Neuronal stem cell (in vitro differentiated cells): Measurements from ENCODE around the gene VMP1.

Experiments used
- DNase-seq: peaks from one replicate; pipeline ENCODE4 v3.0.0-alpha.2; 2013; ENCODE audit warnings: low spot score
- H2AFZ ChIP-seq: one replicate; pipeline ENCODE4 v1.6.1; 2013; ENCODE audit warnings: mild to moderate bottlenecking, low read length, inconsistent platforms
- H2AK5ac ChIP-seq: 2 replicates; pipeline ENCODE4 v1.6.1; 2013; ENCODE audit warnings: low read depth, mild to moderate bottlenecking, inconsistent platforms, low read length, moderate library complexity, mixed read lengths
- H2BK120ac ChIP-seq: 2 replicates; pipeline ENCODE4 v1.6.1; 2013; ENCODE audit warnings: low read depth, mild to moderate bottlenecking, inconsistent platforms, low read length, moderate library complexity, mixed read lengths
- H2BK12ac ChIP-seq: one replicate; pipeline ENCODE4 v1.6.1; 2013; ENCODE audit warnings: low read length, inconsistent platforms
- H2BK15ac ChIP-seq: 2 replicates; pipeline ENCODE4 v1.6.1; 2013; ENCODE audit warnings: mild to moderate bottlenecking, low read length, inconsistent platforms, mixed read lengths
- H2BK5ac ChIP-seq: one replicate; pipeline ENCODE4 v1.6.1; 2013; ENCODE audit warnings: inconsistent platforms, mild to moderate bottlenecking, low read length, moderate library complexity
- H3K14ac ChIP-seq: one replicate; pipeline ENCODE4 v1.6.1; 2013; ENCODE audit warnings: low read length, inconsistent platforms
- H3K18ac ChIP-seq: 2 replicates; pipeline ENCODE4 v1.6.1; 2013; ENCODE audit warnings: low read length, inconsistent platforms
- H3K23ac ChIP-seq: 2 replicates; pipeline ENCODE4 v1.6.1; 2013; ENCODE audit warnings: low read depth, mild to moderate bottlenecking, mixed read lengths, low read length, inconsistent platforms; ENCODE audit not compliant: poor library complexity
- H3K27ac ChIP-seq: replicated peaks from 3 replicates; pipeline ENCODE4 v1.5.1; 2013; ENCODE audit warnings: low read length, inconsistent platforms
- H3K27me3 ChIP-seq, 3 experiments: 2 replicates each; pipeline ENCODE4 v1.6.1; 2013; ENCODE audit warnings: low read length in 3 of 3, mild to moderate bottlenecking in 2 of 3, inconsistent platforms in 1 of 3, low read depth in 1 of 3, mixed read lengths in 1 of 3, moderate library complexity in 1 of 3; ENCODE audit not compliant: control insufficient read depth in 3 of 3, insufficient read depth in 3 of 3
- H3K36me3 ChIP-seq, 2 donors: replicated peaks in 1 of 2; 2 replicates each; pipeline ENCODE4 v1.6.1; 2013; ENCODE audit warnings: low read length in 2 of 2; ENCODE audit not compliant: control insufficient read depth in 2 of 2, insufficient read depth in 2 of 2
- H3K4ac ChIP-seq: 2 replicates; pipeline ENCODE4 v1.6.1; 2013; ENCODE audit warnings: inconsistent platforms, mild to moderate bottlenecking, low read length, moderate library complexity
- H3K4me1 ChIP-seq, 2 donors: 1 replicate in 1 of 2; 2 replicates in 1 of 2; pipeline ENCODE4 v1.6.1; 2013; ENCODE audit warnings: low read length in 2 of 2, low read depth in 1 of 2; ENCODE audit not compliant: control insufficient read depth in 2 of 2, insufficient read depth in 1 of 2
- H3K4me2 ChIP-seq: one replicate; pipeline ENCODE4 v1.6.1; 2013; ENCODE audit warnings: mild to moderate bottlenecking, low read length, inconsistent platforms; ENCODE audit not compliant: insufficient read depth, poor library complexity, severe bottlenecking
- H3K4me3 ChIP-seq, 2 donors: 2 replicates each; pipeline ENCODE4 v1.5.1; 2013; ENCODE audit warnings: low read length in 2 of 2, mild to moderate bottlenecking in 2 of 2, inconsistent platforms in 1 of 2, moderate library complexity in 1 of 2
- H3K79me1 ChIP-seq: one replicate; pipeline ENCODE4 v1.6.1; 2013; ENCODE audit warnings: low read depth, mild to moderate bottlenecking, inconsistent platforms, low read length, moderate library complexity
- H3K9ac ChIP-seq: one replicate; pipeline ENCODE4 v1.6.1; 2013; ENCODE audit warnings: mild to moderate bottlenecking, low read depth, low read length, inconsistent platforms; ENCODE audit not compliant: poor library complexity
- H3K9me3 ChIP-seq, 2 donors: replicated peaks in 1 of 2; 2 replicates each; pipeline versions ENCODE3 to v1.6.1; 2013; ENCODE audit warnings: low read length in 2 of 2, mild to moderate bottlenecking in 2 of 2, inconsistent platforms in 1 of 2, low read depth in 1 of 2, mixed read lengths in 1 of 2, moderate library complexity in 1 of 2; ENCODE audit not compliant: control insufficient read depth in 2 of 2, insufficient read depth in 1 of 2
- H4K8ac ChIP-seq: one replicate; pipeline ENCODE4 v1.6.1; 2013; ENCODE audit warnings: low read depth, mild to moderate bottlenecking, inconsistent platforms, low read length, moderate library complexity
- H4K91ac ChIP-seq: one replicate; pipeline ENCODE4 v1.6.1; 2013; ENCODE audit warnings: low read length, low read depth, mild to moderate bottlenecking, inconsistent platforms; ENCODE audit not compliant: poor library complexity
- WGBS, 2 donors: extraction: QIAGEN DNeasy Blood & Tissue Kit; methylation state at CpG; one replicate each; pipeline ENCODE4 v1.1.7; 2013; ENCODE audit warnings: missing lambda C conversion rate in 2 of 2, mixed read lengths in 1 of 2; ENCODE audit not compliant: insufficient read length in 2 of 2, insufficient replicate concordance in 1 of 2; ENCODE audit errors: extremely low coverage in 2 of 2; 5-methylcytosine and 5-hydroxymethylcytosine counted together

The VMP1 gene

GRCh38 chr17:59845595-59846393 is 138.3 kb downstream of the VMP1 start:
- no peak overlapping the region for H4K8ac ChIP-seq
- H3K14ac ChIP-seq: no peak overlapping the region
- no peaks in the 10 kb centered on the region for H3K27me3 ChIP-seq
- H2BK120ac ChIP-seq: no peak overlapping the region
- H3K18ac ChIP-seq: no peak overlapping the region
- peaks cover 3 to 13% of the 10 kb centered on the region in 2 donors for H3K4me1 ChIP-seq
- H2BK12ac ChIP-seq: no peak overlapping the region
- no CpG with 5 or more reads among the region's 3 CpGs for WGBS, 2 donors
- no peak overlapping the region for H3K23ac ChIP-seq
- DNase-seq: no peak
- H2BK5ac ChIP-seq: no peak overlapping the region
- no peaks in the 10 kb centered on the region for H3K79me1 ChIP-seq
- H3K4me3 ChIP-seq: no peak overlapping the region
- H3K4me2 ChIP-seq: no peak overlapping the region
- H3K36me3 ChIP-seq: peaks cover 0 to 15% of the 10 kb centered on the region in 2 donors
- no peak overlapping the region for H2AK5ac ChIP-seq
- H3K9me3 ChIP-seq: no peaks in the 10 kb centered on the region
- no peak overlapping the region for H4K91ac ChIP-seq
- no peak overlapping the region for H3K27ac ChIP-seq
- no peak overlapping the region for H2BK15ac ChIP-seq
- no peak overlapping the region for H2AFZ ChIP-seq
- no peak overlapping the region for H3K9ac ChIP-seq
- no peak overlapping the region for H3K4ac ChIP-seq

- Histone ChIP-seq H3K27ac (no peak overlapping the region), H3K14ac (no peak overlapping the region), H2BK15ac (no peak overlapping the region), H3K23ac (no peak overlapping the region), H3K79me1 (no peaks in the 10 kb centered on the region), H3K36me3 (peaks cover 0 to 7% of the 10 kb centered on the region in 2 donors), H4K8ac (no peak overlapping the region), H2BK120ac (no peak overlapping the region), H3K9me3 (no peaks in the 10 kb centered on the region), H3K4me1 (peaks cover 2 to 16% of the 10 kb centered on the region in 2 donors), H2AK5ac (no peak overlapping the region), H2AFZ (no peak overlapping the region), H3K9ac (no peak overlapping the region), H3K4me2 (no peak overlapping the region), H2BK12ac (no peak overlapping the region), H3K27me3 (no peaks in the 10 kb centered on the region), H3K4ac (no peak overlapping the region), H2BK5ac (no peak overlapping the region), H3K4me3 (no peak overlapping the region), H4K91ac (no peak overlapping the region), H3K18ac (no peak overlapping the region)
- no peak for DNase-seq
- WGBS, 2 donors: no CpG with 5 or more reads among the region's 7 CpGs
Observed at GRCh38 chr17:59846394-59847165, 139.1 kb downstream of the VMP1 start.

GRCh38 chr17:59848385-59848668 is 140.9 kb downstream of the VMP1 start:
- Histone ChIP-seq H4K91ac (no peak overlapping the region), H3K4me3 (no peak overlapping the region), H3K18ac (no peak overlapping the region), H3K9ac (no peak overlapping the region), H2BK5ac (no peak overlapping the region), H2AK5ac (no peak overlapping the region), H3K14ac (no peak overlapping the region), H4K8ac (no peak overlapping the region), H3K27ac (no peak overlapping the region), H3K4ac (no peak overlapping the region), H3K9me3 (no peaks in the 10 kb centered on the region), H2BK15ac (no peak overlapping the region), H3K23ac (no peak overlapping the region), H3K4me1 (peaks cover 3 to 19% of the 10 kb centered on the region in 2 donors), H3K4me2 (no peak overlapping the region), H2AFZ (no peak overlapping the region), H3K36me3 (no peaks in the 10 kb centered on the region), H2BK120ac (no peak overlapping the region), H3K27me3 (no peaks in the 10 kb centered on the region), H3K79me1 (no peaks in the 10 kb centered on the region), H2BK12ac (no peak overlapping the region)
- no CpG with 5 or more reads among the region's 6 CpGs for WGBS, 2 donors
- DNase-seq: no peak

- H2BK5ac ChIP-seq: no peak overlapping the region
- no peak overlapping the region for H3K27ac ChIP-seq
- H3K36me3 ChIP-seq: no peaks in the 10 kb centered on the region
- H4K91ac ChIP-seq: no peak overlapping the region
- H3K18ac ChIP-seq: no peak overlapping the region
- no CpG with 5 or more reads among the region's 7 CpGs for WGBS, 2 donors
- no peaks in the 10 kb centered on the region for H3K27me3 ChIP-seq
- H2BK120ac ChIP-seq: no peak overlapping the region
- no peak overlapping the region for H3K23ac ChIP-seq
- no peak overlapping the region for H2BK12ac ChIP-seq
- H3K79me1 ChIP-seq: no peaks in the 10 kb centered on the region
- H3K4me1 ChIP-seq: peaks cover 3 to 19% of the 10 kb centered on the region in 2 donors
- DNase-seq: no peak
- H3K4ac ChIP-seq: no peak overlapping the region
- no peak overlapping the region for H4K8ac ChIP-seq
- no peak overlapping the region for H2BK15ac ChIP-seq
- H3K4me3 ChIP-seq: no peak overlapping the region
- H3K4me2 ChIP-seq: no peak overlapping the region
- no peak overlapping the region for H2AK5ac ChIP-seq
- H3K14ac ChIP-seq: no peak overlapping the region
- H3K9ac ChIP-seq: no peak overlapping the region
- H3K9me3 ChIP-seq: no peaks in the 10 kb centered on the region
- H2AFZ ChIP-seq: no peak overlapping the region
Observed at GRCh38 chr17:59848778-59849177, 141.3 kb downstream of the VMP1 start.
